ENCODE data around the gene SENP1.

DNA sequence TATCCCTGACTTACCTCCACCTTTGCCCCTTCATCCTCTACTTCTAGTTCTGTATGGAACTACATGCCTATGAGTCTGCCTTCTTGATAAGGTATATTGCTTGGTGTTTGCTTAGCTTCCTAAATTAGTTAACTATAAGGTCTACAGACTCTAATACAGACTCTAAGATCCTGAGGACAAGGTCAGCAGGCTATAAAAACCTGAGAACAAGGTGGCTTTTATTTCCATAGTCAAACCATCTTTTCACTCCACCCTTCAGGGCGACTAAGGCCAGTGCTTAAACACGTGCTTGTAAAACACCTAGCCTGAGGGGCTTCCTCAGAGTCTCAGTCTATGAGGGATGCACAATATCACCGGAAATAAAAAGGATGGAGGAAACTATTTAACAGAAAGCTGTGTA, 65.5 kb downstream of the SENP1 start:
- TF ChIP-seq POLR2AphosphoS5 (IDR thresholded peaks at IDR 0.05) (no peak), POLR2A (IDR thresholded peaks at IDR 0.05) (no peak)
- TF ChIP-seq, protein P1, sequence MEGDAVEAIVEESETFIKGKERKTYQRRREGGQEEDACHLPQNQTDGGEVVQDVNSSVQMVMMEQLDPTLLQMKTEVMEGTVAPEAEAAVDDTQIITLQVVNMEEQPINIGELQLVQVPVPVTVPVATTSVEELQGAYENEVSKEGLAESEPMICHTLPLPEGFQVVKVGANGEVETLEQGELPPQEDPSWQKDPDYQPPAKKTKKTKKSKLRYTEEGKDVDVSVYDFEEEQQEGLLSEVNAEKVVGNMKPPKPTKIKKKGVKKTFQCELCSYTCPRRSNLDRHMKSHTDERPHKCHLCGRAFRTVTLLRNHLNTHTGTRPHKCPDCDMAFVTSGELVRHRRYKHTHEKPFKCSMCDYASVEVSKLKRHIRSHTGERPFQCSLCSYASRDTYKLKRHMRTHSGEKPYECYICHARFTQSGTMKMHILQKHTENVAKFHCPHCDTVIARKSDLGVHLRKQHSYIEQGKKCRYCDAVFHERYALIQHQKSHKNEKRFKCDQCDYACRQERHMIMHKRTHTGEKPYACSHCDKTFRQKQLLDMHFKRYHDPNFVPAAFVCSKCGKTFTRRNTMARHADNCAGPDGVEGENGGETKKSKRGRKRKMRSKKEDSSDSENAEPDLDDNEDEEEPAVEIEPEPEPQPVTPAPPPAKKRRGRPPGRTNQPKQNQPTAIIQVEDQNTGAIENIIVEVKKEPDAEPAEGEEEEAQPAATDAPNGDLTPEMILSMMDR (IDR thresholded peaks at IDR 0.05): no peak

Data from prostate gland (tissue), 2 donors.